Right hindlimb (tissue), 1 donor: Measurements from ENCODE around the gene PPP2R5A.
"Not testable (repeated sequence)": the region's sequence is repeated elsewhere in the genome, so short reads cannot be mapped to it uniquely, and the experiment has no call there.

Experiments
- DNase-seq: peaks from one replicate; pipeline ENCODE4 v3.0.0-alpha.2; 2018

PPP2R5A gene

GRCh38 chr1:212364985-212365384, 79.8 kb downstream of the PPP2R5A start:
- no peak for DNase-seq

- DNase-seq: no peak
Observed at GRCh38 chr1:212366901-212367300, 81.7 kb downstream of the PPP2R5A start.

GRCh38 chr1:212367474-212368072, 82.4 kb downstream of the PPP2R5A start:
- no peak for DNase-seq

GRCh38 chr1:212368073-212368484, 82.9 kb downstream of the PPP2R5A start:
- DNase-seq: no peak

- no peak for DNase-seq
Observed at GRCh38 chr1:212375986-212376385, 90.8 kb downstream of the PPP2R5A start.

GRCh38 chr1:212377644-212378043, 92.4 kb downstream of the PPP2R5A start:
- DNase-seq: no peak

DNA sequence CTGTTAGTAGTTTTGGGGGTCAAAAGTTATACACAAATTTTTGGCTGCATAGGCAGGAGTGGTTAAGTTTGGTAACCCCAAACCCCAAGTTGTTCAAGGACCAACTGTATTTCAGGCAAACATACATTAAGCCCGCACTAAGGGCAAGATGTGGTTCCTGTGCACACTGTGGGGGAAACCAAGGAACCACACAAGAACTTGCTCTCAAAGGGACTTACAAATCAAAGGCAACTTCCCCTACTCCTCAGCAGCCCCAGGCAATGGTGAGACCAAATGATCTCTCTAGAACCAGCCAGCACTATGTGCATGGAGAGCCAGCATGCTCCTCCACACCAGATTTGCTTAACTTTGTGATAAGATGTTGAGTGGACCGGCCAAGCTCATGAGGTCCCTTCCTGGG, 94.2 kb downstream of the PPP2R5A start:
- DNase-seq: no peak

- no peak for DNase-seq
Observed at GRCh38 chr1:212381397-212382035, 96.3 kb downstream of the PPP2R5A start.

DNA sequence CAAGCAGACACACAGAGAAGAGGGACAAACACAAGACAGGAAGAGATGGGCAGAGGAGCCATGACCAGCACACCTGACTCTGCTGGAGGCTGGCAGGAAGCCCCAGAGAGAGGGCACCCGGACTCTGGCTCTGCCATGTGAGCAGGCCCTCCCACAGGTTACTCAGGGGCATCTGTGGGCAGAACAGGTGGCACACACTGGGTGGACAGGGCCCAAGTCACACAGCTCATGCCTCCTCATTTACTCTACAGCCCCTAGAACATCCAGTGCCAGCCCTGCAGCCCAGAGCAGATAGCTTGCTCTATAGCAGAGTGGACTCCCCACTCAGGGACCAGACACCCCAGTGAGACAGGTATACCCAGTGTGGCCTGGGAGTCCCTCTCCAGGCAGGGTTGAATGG, 100.8 kb downstream of the PPP2R5A start:
- DNase-seq: no peak

GRCh38 chr1:212388985-212389716, 103.9 kb downstream of the PPP2R5A start:
- no peak for DNase-seq

GRCh38 chr1:212395678-212396437, 110.6 kb downstream of the PPP2R5A start:
- not testable (repeated sequence) for DNase-seq

DNA sequence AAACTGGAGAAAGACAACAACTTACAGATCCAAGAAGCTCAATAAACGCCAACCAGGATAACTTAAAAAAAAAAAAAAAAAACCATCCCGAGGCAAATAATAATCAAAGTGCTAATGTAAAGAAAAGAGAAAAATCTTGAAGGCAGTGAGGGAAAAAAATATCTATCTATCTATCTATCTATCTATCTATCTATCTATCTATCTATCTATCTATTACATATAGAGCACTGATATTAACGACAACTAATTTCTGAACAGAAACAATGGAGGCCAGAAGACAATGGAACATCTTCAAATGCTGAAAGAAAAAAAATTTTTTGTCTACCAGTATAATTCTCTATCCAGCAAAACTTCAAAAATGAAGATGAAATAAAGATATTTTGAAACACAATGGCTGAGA, 111.4 kb downstream of the PPP2R5A start:
- no peak for DNase-seq

GRCh38 chr1:212397171-212397570, 112.0 kb downstream of the PPP2R5A start:
- DNase-seq: no peak

- DNase-seq: no peak
Observed at GRCh38 chr1:212401042-212401441, 115.8 kb downstream of the PPP2R5A start.

GRCh38 chr1:212401838-212402582, 116.8 kb downstream of the PPP2R5A start:
- DNase-seq: no peak

GRCh38 chr1:212402666-212403321, 117.6 kb downstream of the PPP2R5A start:
- DNase-seq: no peak

- no peak for DNase-seq
Observed at GRCh38 chr1:212410231-212410820, 125.1 kb downstream of the PPP2R5A start.
